ENCODE data around the gene DCLRE1C.
"Not testable (repeated sequence)": the region's sequence is repeated elsewhere in the genome, so short reads cannot be mapped to it uniquely, and the experiment has no call there.

DNA sequence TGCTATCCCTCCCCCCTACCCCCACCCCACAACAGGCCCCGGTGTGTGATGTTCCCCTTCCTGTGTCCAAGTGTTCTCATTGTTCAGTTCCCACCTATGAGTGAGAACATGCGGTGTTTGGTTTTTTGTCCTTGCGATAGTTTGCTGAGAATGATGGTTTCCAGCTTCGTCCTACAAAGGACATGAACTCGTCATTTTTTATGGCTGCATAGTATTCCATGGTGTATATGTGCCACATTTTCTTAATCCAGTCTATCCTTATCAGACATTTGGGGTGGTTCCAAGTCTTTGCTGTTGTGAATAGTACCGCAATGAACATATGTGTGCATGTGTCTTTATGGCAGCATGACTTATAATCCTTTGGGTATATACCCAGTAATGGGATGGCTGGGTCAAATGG lies 89.4 kb downstream of the DCLRE1C start:
- TF ChIP-seq EZH2phosphoT487 (IDR thresholded peaks at IDR 0.05; ENCODE audit: insufficient read depth, low read depth); EZH2 (IDR thresholded peaks at IDR 0.05; ENCODE audit: insufficient read depth, poor library complexity, severe bottlenecking): not testable (repeated sequence)

Measured in GM23248 (cell line).